CD4-positive, alpha-beta T cell treated with Interleukin-6 at 100 ng/mL for 8 hours (primary cell): ENCODE results near the gene TIAM2.
"Not testable (repeated sequence)": the region's sequence is repeated elsewhere in the genome, so short reads cannot be mapped to it uniquely, and the experiment has no call there.

ENCODE experiments used
- DNase-seq: peaks from one replicate; pipeline ENCODE4 v3.0.0-alpha.2; 2020; ENCODE audit warnings: mixed read lengths, low spot score

The TIAM2 gene

GRCh38 chr6:154991207-154991606 is 3.9 kb upstream of the TIAM2 start:
- no peak for DNase-seq

DNA sequence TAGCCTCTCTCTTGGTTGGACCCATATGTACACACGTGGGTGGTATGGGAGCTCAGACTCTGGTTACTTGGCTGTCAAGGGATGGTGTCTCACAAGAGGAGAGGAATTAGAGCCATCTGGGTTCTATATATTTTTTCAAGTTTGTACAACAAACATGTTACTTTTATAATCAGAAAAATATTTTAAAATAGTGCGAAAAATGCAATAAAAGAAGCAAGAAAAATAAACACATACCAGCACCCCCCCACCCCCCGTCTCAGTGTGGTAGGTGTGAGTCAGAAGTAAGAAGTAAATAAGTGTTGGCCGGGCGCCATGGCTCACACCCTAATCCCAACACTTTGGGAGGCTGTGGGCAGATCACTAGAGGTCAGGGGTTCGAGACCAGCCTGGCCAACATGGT is 2.1 kb upstream of the TIAM2 start:
- no peak for DNase-seq

- no peak for DNase-seq
These were observed 1.4 kb upstream of the TIAM2 start for GRCh38 chr6:154993710-154994109.

- DNase-seq, result no peak
These were observed 270 bp upstream of the TIAM2 start for GRCh38 chr6:154994836-154995253.

DNA sequence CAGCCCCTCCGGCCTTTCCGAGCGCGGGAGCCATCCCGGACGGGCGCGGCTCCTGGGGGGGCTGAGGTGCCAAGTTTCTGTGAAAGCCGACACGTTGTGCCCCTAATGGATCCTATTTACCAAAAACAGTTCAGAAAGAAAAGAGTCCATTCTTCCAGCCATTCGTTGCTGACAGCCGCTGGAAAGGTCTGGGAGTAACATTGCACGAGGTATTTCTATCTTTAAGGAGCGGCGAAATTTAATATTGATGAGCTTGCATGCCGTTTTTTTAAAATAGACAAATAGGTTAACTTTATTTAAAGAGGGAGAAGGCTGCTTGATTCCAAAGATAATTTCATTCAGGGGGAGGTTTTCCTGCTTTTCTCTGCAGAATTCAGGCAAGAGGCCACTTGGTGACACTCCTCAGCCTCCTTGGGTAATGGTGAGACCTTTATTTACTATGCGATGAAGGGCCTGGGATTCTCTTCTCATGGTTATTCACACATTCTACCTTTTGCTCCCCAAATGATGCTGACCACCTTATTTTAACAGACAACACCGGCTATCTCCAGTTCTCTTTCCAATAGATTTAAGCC is 988 bp downstream of the TIAM2 start:
- DNase-seq, result no peak

GRCh38 chr6:154996841-154997311 is 1.8 kb downstream of the TIAM2 start:
- DNase-seq, result no peak

- no peak for DNase-seq
These were observed 3.7 kb downstream of the TIAM2 start for GRCh38 chr6:154998855-154999254.

GRCh38 chr6:155001482-155001881 is 6.4 kb downstream of the TIAM2 start:
- DNase-seq, result no peak

GRCh38 chr6:155001934-155002333 is 6.8 kb downstream of the TIAM2 start:
- DNase-seq, result no peak

DNA sequence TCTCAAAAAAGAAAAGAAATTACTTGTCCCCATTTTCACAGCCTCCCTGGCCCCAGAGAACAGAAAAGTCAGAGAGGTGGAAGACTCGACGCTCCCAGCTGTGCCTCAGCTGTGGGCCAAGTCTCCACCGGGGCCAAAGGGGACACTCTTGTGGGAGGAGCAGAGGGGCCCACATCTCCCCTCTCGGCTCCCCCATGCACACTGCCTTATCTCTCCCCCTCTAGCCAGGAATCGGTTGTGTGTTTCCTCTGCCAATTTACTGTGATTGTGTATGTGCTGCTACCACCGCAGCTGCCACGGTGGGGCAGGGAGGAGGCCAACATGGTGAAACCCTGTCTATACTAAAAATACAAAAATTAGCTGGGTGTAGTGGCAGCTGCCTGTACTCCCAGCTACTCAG is 8.4 kb downstream of the TIAM2 start:
- no peak for DNase-seq

GRCh38 chr6:155004017-155004416 is 8.9 kb downstream of the TIAM2 start:
- DNase-seq, result no peak

DNA sequence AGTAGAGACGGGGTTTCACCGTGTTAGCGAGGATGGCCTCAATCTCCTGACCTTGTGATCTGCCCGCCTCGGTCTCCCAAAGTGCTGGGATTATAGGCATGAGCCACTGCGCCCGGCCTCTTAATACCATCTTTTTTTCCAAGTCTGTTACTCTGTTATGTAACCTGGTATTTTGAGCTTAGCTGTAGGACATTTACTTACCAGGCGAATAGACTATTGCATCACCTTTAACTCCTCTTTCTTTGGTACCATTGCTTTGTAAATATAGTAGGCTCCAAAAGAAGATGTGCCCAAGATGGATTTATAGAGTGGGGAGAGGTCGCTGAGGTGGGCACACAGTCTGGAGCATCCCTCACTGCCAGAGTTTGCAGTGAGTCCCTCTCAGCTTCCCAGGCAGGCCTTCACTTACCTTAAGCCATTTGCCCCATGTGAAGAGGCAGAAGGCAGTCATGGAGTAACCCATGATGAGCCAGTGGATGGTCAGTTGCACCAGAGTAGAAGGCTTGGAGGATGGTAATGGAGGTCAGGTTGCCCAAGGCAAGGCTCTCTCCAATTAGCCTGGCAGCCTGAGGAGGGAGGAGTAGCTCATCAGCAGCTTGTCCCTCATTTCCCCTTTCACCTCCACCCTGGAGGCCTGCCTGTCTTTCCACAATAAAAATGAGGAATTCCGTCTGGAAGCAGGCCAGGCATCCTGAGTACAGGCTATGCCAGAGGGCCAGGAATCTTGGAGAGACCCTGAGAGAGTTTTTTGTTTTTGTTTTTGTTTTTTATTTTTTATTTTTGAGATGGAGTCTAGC is 9.7 kb downstream of the TIAM2 start:
- DNase-seq, result no peak

DNA sequence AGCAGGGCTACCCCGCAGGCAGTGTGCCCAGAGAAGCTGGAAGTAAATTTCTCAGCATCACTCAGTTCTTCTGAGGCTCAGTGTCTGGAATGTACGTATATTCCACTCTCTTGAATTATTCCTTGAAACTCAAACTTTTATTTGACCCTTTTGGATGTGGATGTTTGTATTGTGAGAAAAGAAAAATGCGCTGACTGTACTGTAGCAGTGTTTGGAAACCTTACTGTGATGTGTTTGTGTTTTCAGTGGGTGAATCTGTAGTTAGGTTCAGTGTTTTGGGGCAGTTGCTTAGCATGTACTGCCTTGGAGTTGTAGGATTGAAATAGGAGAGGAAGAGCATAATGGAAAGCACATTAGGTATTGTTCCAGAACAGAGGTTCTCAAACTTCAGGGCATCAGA is 13.5 kb downstream of the TIAM2 start:
- no peak for DNase-seq

DNA sequence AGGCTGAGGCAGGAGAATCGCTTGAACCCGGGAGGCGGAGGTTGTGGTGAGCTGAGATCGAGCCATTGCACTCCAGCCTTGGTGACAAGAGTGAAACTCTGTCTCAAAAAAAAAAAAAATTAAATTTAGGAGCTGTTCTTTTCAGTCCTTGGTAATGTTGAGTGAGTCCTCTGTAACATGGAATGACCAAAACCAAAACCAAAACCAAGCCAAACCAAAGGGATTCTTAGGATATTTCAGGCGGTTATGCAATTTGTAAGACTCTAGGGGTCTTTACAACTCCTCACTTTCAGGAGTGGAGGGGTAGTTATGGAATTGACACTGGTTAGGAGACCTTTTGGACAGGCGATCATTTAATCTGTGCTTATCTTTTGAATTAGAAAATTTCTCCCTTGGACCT is 15.8 kb downstream of the TIAM2 start:
- no peak for DNase-seq

DNA sequence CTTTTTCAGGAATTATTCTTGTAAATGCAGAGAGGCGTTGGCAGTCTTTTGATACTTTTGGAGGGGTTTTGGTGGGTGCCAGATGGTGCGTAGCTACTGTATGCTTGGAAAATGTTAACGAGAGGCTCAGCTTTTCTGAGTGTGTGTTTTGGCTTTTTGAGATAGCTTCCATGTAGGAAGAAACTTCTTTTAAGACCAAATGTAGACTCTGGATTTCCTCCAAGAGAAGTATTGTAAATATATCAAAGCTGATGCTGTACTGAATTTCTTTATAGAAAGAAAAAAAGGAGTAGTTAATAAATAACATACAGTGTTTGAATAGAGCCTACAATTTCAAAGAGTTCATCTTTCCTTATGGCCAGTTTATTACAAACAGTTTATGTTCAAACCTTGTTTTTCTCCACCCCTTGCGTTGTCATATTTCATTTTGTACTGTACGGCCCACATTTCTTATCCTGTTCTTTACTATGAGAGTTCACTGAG is 16.7 kb downstream of the TIAM2 start:
- DNase-seq, result no peak

DNA sequence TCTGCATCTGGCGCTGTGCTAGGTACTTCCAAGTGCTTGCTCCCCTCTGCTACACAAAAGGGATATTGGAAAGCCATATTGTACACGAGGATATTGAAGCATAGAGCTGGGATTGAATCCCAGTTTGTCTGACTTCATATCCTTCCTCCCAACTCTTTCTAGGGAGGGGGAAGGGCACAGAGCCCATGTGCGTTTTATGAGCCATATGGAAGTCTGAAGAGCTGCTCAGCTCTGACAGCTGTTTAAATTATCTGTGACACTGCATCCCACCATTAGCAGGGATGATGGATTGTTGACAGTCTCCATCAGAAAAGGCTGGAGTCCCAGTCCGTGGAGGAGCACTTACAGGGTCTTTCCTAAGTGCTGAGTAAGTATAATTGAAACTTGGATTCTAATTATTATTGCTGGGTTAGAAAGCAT is 18.4 kb downstream of the TIAM2 start:
- no peak for DNase-seq

DNA sequence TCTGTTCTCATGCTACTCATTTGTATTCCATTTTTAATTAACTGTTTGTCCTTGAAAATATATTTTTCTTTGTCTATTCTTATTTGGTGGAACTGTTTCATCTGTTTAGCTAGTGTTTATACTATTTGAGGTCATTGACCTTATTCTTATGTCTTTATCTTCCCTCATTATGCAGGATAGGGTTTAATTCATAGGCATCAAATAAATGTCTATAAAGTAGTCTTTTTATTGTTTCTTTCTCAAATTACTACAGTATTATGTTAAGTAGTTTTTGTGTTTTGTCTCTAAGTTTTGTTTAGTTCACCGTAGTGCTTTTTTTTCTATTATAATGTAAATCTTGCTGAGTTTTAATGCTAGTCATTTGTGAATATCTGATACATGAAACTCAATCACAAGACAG is 19.0 kb downstream of the TIAM2 start:
- no peak for DNase-seq

GRCh38 chr6:155014670-155015300 is 19.7 kb downstream of the TIAM2 start:
- no peak for DNase-seq

- DNase-seq, result not testable (repeated sequence)
These were observed 23.3 kb downstream of the TIAM2 start for GRCh38 chr6:155018415-155018814.

DNA sequence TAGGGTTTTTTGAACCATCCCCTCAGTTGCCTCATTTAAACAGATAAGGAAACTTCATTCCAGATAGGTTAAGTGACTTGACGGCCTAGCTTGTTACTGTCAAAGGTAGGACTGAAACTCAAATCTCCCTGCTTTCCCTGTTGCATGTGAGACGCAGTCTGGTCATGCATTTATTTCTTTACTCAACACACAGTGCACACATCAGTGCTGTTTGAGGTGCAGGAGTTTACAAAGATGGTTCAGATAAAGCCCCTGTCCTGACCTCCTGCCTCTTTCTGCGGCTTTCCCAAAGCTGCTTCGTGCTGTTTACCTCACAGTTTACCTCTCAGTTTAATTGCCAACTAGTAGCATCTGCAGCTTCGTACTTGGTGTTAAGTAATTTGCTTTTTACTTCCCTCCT is 26.6 kb downstream of the TIAM2 start:
- DNase-seq, result no peak

DNA sequence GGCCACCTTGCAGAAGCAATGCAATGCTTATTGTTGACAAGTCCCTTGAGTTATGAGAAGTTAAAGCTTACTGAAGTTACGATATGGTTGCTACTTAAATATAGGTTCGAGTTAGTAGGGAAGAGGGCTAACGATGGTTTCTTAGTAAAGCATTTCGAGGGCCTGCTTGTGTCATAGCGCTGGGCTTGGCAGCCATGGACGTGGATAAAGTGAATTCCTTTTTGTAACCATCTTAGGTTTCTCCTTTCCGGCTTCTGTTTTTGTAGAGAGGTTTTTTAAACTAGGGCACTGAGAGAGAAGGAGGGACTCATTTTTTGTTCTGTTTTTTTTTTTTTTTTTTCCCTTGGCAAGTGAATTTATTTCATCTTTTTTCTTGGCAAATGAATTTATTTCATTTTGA is 27.6 kb downstream of the TIAM2 start:
- DNase-seq, result no peak

- no peak for DNase-seq
These were observed 28.6 kb downstream of the TIAM2 start for GRCh38 chr6:155023717-155024116.

DNA sequence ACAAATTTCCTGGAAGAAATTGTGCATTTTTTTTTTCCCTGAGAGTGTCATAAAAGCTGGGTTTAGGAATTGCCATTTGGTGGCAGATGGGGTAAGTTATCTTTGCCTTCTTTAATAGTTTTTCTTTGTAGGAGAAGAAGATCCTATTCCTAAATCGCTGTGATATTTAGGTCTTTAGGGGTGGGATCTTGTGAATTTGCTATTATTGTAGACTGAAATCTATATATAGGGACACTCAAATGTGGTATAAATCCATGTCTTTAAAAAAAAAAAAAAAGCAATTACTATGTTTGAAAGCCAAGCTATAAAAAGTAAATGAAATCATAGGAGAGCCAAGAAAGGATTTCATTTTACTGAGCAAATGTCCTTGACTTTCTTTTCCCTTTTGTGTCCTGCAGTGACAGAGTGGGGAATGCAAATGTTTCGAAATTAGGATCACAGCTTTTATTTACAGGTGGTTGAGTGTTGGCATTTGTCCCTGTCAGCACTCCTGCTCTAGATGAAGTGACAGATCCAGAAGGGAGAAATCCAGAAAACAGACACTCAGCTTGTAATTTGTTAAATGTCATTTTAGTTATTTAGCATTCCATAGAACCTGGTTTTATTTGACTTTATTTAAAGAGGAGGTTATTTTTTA is 29.4 kb downstream of the TIAM2 start:
- DNase-seq, result no peak
